ENCODE results near the gene ARHGAP44.

ARHGAP44 gene

GRCh38 chr17:12964162-12964561, 174.9 kb downstream of the ARHGAP44 start:
- no peak for TF ChIP-seq CTCF (IDR thresholded peaks at IDR 0.05; ENCODE audit: control extremely low read depth, extremely low read depth, low read depth, missing control alignments)
- CTCF ChIA-PET: interaction anchor here (1.4 kb wide), 1 partner anchor 38 kb away, joined by 4 read pairs; no protein-coding TSS in a partner anchor
- no peak for DNase-seq (ENCODE audit: extremely low spot score)
- POLR2A ChIA-PET: no interaction called here

- CTCF ChIA-PET: interaction anchor here (0.8 to 2.3 kb wide), 4 partner anchors 21 to 67 kb away, joined by 3 to 13 read pairs (median 4); no protein-coding TSS in a partner anchor
- no peak for TF ChIP-seq CTCF (IDR thresholded peaks at IDR 0.05; ENCODE audit: control extremely low read depth, extremely low read depth, low read depth, missing control alignments)
- no peak for DNase-seq (ENCODE audit: extremely low spot score)
- POLR2A ChIA-PET: no interaction called here
Measured at GRCh38 chr17:12964840-12965239, 175.5 kb downstream of the ARHGAP44 start.

DNA sequence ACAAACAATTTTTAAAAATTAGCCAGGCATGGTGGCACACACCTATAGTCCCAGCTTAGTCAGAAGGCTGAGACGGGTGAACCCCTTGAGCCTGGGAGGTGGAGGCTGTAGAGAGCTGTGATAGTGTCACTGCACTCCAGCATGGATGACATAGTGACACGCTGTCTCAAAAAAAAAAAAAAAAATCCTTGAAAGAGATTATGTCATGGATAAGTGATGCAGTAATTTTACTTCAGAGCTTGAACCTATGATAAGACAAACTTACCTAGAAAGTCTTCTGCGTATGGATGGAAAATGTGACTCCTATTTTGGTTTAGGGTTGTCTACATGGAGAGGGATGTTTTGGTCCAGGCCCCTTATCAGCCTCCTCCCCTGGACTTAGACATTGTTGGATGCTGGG, 176.7 kb downstream of the ARHGAP44 start:
- ChIA-PET POLR2A (no interaction called here), CTCF (interaction anchor here (1.6 to 2.3 kb wide), 2 partner anchors 15 to 66 kb away, joined by 3 to 13 read pairs; no protein-coding TSS in a partner anchor)
- DNase-seq (ENCODE audit: extremely low spot score): no peak
- TF ChIP-seq CTCF (IDR thresholded peaks at IDR 0.05; ENCODE audit: control extremely low read depth, extremely low read depth, low read depth, missing control alignments): no peak

DNA sequence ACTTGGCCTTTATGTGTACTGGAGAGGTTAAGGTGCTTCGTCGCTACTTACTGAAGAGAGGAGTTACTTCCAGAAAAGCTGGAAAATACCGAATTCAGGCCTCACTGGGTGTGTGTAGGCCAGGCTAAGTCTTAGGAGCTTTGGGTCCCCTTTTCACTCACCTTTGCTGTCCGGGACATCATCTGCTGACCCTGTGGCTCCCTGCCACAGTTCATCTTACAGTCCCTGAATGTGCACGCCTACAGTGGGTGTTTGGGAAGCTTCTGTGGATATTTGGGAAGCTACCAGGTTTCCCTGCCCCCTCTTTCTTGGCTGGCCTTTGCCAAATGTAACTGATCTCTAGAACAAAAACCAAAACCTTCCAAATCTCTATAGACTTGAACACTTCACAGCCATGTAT, 177.1 kb downstream of the ARHGAP44 start:
- TF ChIP-seq CTCF (IDR thresholded peaks at IDR 0.05; ENCODE audit: control extremely low read depth, extremely low read depth, low read depth, missing control alignments): no peak
- POLR2A ChIA-PET: no interaction called here
- CTCF ChIA-PET: interaction anchor here (1.6 to 2.3 kb wide), 2 partner anchors 15 to 65 kb away, joined by 3 to 13 read pairs; no protein-coding TSS in a partner anchor
- no peak for DNase-seq (ENCODE audit: extremely low spot score)

- ChIA-PET CTCF (no interaction called here), POLR2A (no interaction called here)
- no peak for DNase-seq (ENCODE audit: extremely low spot score)
- TF ChIP-seq CTCF (IDR thresholded peaks at IDR 0.05; ENCODE audit: control extremely low read depth, extremely low read depth, low read depth, missing control alignments): no peak
Measured at GRCh38 chr17:12967962-12968361, 178.7 kb downstream of the ARHGAP44 start.

DNA sequence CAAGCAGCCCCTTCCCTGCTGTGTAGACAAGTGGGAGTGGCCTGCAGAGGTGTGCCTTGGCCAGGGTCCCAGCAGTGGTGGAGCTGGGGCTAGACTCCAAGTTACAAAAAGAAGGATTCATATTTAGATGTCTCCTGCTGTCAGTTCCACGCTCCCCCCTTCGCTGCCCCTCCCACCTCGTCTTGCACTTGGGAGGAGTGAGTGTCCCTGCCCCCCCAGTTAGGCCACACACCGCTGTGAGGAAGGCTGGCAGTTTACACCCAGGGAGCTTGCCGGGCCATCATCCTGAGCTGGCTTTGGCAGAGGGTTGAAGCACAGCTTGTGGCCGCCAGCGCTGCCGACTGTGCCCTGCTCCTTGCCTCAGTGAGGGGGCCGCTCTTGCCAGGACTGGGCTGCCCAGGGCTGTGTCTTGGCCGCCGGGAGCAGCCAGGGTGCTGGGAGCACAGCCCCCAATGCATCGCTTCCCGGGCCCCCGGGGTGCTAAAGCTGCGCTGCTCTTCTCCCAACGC, 184.3 kb downstream of the ARHGAP44 start:
- no peak for DNase-seq (ENCODE audit: extremely low spot score)
- ChIA-PET POLR2A (no interaction called here), CTCF (interaction anchor here (0.8 to 1.7 kb wide), 3 partner anchors 12 to 58 kb away, joined by 3 to 5 read pairs (median 3); no protein-coding TSS in a partner anchor)
- TF ChIP-seq CTCF (IDR thresholded peaks at IDR 0.05; ENCODE audit: control extremely low read depth, extremely low read depth, low read depth, missing control alignments): no peak
